Epidermal melanocyte (primary cell): ENCODE data around the gene MAD1L1.

Experiments
- DNase-seq: peaks from one replicate; pipeline ENCODE4 v3.0.0; 2011; ENCODE audit warnings: low spot score; ENCODE audit not compliant: insufficient read length

The MAD1L1 gene

GRCh38 chr7:2258661-2259365, 26.1 kb upstream of the MAD1L1 start:
- no peak for DNase-seq

GRCh38 chr7:2257651-2258050, 24.9 kb upstream of the MAD1L1 start:
- no peak for DNase-seq

GRCh38 chr7:2257046-2257551, 24.4 kb upstream of the MAD1L1 start:
- no peak for DNase-seq

DNA sequence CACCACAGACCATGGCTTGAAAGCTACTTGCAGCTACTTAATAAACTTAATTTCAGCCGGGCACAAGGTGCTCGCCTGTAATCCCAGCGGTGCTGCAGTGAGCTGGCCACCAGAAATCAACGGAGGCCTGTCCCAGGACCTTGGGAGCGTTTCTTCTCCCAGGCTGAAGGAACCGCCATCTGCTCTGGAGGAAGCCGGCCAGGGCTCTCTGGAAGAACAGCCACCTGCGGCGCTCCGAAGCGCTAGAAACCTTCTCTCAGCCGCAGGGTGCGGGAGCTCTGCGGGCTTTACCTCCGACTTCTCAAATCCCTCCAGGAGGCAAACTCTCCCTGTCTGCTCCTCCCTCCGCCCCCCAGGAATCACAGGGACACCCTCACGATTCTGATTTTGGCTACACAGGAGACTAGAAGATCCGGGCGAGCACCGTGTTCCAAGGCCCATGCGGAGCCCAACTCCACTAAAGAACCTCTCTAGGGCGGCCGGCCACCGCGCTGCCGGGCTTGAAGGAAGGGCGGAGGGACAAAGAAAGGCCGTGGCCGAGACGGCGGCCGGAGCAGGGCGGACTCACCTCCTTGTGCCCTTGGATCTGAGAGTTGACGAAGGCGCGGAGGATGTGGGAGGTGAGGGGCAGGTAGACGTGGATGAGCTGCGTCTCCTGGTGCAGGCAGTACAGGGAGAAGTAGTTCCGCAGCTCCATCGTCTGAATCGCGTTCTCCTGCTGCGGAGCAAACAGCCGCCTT, 23.7 kb upstream of the MAD1L1 start:
- DNase-seq = no peak

DNA sequence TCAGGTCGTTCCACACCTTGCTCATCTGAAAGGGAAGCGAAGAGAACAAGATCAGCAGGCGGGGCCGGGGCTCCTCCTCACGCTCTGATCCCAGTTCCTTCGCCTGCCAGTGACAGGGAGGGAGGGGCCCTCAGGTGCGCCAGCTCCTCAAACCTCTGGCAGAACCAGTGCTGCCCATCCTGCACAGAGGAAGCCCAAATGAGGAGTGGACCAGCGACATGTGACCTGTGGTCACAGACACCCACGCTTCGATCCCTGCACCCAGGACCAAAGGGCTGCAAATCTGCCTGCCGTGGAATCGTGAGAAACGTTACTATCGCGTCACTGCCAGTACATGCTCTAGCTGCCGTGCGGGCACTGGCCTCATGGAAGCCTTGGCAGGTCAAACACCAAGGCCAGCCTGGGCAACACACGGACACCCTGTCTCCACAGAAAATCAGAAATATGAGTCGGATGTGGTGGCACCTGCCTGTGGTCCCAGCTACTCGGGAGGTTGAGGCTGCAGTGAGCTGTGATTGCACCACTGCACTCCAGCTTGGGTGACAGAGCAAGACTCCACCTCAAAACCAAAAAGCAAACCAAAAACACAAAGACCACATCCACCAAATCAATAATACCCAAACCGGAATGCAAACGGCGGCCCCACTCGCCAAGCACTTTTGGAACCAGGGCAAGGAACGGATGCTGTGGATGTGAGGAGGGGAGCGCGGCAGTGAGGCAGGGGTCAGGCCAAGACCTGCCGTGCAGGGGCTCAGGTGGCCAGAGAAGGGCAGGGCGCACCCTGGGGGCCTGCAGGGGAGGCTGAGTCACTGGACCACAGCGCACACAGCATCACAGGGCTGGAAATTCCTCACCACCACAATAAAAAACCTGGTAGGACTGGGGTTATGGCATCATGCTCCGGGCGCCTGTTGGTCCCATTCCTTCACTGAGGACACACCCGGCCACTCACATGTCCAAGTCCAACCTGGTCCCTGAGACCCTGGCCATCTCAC, 22.7 kb upstream of the MAD1L1 start:
- DNase-seq = no peak

DNA sequence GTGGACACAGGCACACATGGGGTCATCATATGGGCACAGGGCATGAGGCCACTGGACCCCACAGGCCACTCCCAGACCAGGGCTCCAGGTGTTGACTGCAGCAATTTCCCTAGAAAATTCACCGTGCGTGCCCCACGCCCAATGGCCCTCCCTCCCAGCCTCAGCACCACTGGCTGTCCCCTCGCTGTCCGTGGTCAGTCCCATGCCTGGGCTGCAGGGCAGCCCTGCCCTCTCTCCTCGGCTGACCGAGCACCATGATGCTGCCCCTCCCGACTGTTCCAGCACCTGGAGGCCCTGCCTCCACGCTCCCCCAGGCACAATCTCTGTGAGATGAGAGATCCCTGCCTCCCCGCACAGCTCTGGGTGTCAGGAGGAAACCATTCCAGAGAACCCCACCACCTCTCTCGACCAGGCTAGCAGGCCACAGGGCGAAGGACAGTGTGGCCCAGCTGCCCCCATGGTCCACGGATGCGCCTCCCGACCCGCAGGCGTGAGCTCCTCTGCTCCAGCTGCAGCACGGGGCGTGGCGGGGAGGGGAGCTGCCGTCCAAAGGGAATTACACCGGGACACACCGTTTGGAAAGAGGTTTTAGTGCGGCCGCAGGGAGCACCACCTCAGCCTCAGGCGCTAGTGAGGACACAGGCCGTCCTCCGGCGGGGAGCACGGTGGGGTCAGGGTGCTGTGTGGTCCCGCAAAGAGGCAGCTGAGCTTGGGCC, 21.8 kb upstream of the MAD1L1 start:
- DNase-seq = no peak

- DNase-seq = no peak
These were observed 20.9 kb upstream of the MAD1L1 start for GRCh38 chr7:2253525-2254244.

DNA sequence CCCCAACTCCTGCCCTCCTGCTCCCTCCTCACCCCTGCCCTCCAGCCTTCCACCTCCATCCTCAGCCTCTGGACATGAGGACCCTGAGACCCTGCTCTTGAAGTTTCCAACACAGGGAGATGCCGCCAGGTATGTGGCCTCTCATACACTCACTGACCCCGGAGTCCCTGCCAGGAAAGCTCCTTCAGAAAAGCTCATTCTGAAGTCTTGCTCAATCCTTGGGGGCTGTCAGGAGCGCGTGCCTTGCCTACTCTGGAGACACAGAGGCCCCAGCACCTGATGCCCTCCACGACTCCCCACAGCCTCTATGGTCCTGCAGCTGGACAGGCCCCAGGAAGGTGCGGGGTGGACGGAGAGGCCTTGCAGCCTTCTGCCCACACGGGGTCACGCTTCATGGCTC, 20.3 kb upstream of the MAD1L1 start:
- DNase-seq = no peak

GRCh38 chr7:2251841-2252771, 19.4 kb upstream of the MAD1L1 start:
- DNase-seq = no peak

- no peak for DNase-seq
These were observed 18.6 kb upstream of the MAD1L1 start for GRCh38 chr7:2251381-2251780.

GRCh38 chr7:2249744-2250323, 17.1 kb upstream of the MAD1L1 start:
- DNase-seq = no peak

GRCh38 chr7:2248984-2249694, 16.4 kb upstream of the MAD1L1 start:
- DNase-seq = peak; percentile 100

- DNase-seq = no peak
These were observed 14.6 kb upstream of the MAD1L1 start for GRCh38 chr7:2247141-2247995.

GRCh38 chr7:2245883-2246675, 13.3 kb upstream of the MAD1L1 start:
- DNase-seq = no peak

DNA sequence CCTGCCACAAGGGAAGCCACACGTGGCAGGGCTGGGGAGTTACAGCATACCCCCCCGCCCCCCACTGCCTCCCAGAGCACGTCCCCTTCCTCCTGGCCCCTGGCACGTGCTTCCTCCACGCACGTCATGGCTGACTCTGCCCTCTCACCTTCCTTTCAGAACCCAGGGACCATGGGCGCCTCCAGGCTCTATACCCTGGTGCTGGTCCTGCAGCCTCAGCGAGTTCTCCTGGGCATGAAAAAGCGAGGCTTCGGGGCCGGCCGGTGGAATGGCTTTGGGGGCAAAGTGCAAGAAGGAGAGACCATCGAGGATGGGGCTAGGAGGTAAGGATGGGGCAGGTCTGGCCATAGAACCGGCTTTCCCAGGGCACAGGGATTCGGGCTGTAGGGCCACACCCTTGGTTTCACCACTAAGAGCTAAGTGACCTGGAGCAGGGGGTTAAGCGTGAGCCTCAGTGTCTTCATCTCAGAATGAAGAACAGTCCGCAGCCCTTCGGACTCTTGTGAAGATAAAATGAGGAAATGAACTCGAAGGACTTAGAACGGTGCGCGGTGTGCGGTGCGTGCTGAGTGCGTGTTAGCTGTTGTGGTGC, 11.8 kb upstream of the MAD1L1 start:
- no peak for DNase-seq

DNA sequence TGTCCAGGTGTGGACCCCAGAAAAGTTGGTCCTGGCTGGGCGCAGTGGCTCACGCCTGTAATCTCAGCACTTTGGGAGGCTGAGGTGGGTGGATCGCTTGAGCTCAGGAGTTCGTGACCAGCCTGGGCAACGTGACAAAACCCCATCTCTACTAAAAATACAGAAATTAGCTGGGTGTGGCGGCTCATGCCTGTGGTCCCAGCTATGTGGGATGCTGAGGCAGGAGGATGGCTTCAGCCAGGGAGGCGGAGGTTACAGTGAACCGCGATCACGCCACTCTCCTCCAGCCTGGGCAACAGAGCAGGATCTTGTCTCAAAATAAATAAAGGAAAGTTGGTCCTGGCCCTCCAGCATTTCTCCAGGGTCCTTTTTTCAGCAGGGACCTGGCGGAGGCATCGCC, 10.7 kb upstream of the MAD1L1 start:
- DNase-seq = no peak
